Activated naive CD8-positive, alpha-beta T cell treated with anti-CD3 and anti-CD28 coated beads, Interleukin-2, amount 50 U/mL, for 24 hours (primary cell): ENCODE results near the gene LRRC70.

Source experiments
- ATAC-seq: fragments of 150-1000 bp; cut with Tn5 transposase; one replicate; pipeline ENCODE4 v1.10.0; 2021
- DNase-seq: peaks from one replicate; pipeline ENCODE4 v3.0.0; 2021
- H3K27ac Mint-ChIP-seq: one replicate; pipeline ENCODE4 v1.8.0; 2021; ENCODE audit warnings: mild to moderate bottlenecking, mixed read lengths
- H3K27me3 Mint-ChIP-seq: one replicate; pipeline ENCODE4 v1.8.0; 2021; ENCODE audit warnings: mixed read lengths
- H3K36me3 Mint-ChIP-seq: one replicate; pipeline ENCODE4 v1.8.0; 2021; ENCODE audit warnings: low read depth, mixed read lengths
- H3K4me1 Mint-ChIP-seq: one replicate; pipeline ENCODE4 v1.8.0; 2021; ENCODE audit warnings: mixed read lengths
- H3K4me3 Mint-ChIP-seq: one replicate; pipeline ENCODE4 v1.8.0; 2021; ENCODE audit warnings: mild to moderate bottlenecking, moderate library complexity, mixed read lengths
- H3K9me3 Mint-ChIP-seq: one replicate; pipeline ENCODE4 v1.8.0; 2021; ENCODE audit warnings: mixed read lengths

The LRRC70 gene

DNA sequence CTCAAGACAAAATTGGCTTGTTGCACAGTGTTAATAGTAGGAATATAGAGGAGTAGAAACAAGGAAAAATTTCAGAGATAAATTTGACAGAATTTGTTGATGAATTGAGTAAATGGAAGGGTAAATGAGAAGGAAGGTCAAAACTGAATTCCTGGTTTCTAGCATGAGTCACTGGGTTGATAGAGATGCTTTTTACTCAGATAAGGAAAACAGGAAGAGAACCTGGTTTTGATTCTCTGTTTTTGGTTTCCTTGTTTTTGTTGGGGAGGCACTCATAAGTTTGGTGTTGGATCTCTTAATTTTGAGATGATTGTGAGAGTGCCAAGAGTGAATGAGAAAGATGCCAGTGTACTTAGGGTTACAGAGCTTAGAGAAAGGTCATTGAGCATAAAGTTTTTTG lies 7.1 kb downstream of the LRRC70 start:
- H3K9me3 Mint-ChIP-seq = no peaks in the 10 kb centered on the region
- ATAC-seq (no peak), DNase-seq (no peak)
- H3K36me3 Mint-ChIP-seq = peaks cover 33% of the 10 kb centered on the region
- peaks cover 23% of the 10 kb centered on the region for H3K4me1 Mint-ChIP-seq
- H3K4me3 Mint-ChIP-seq = no peak overlapping the region
- H3K27ac Mint-ChIP-seq = no peak overlapping the region
- no peaks in the 10 kb centered on the region for H3K27me3 Mint-ChIP-seq

- no peaks in the 10 kb centered on the region for H3K9me3 Mint-ChIP-seq
- no peak for DNase-seq
- H3K36me3 Mint-ChIP-seq = peaks cover 41% of the 10 kb centered on the region
- no peaks in the 10 kb centered on the region for H3K27me3 Mint-ChIP-seq
- no peak overlapping the region for H3K27ac Mint-ChIP-seq
- peaks cover 11% of the 10 kb centered on the region for H3K4me1 Mint-ChIP-seq
- H3K4me3 Mint-ChIP-seq = no peak overlapping the region
- ATAC-seq = peak; percentile 40
Observed at GRCh38 chr5:62587737-62588136, 9.1 kb downstream of the LRRC70 start.

GRCh38 chr5:62588668-62589067 lies 10.0 kb downstream of the LRRC70 start:
- H3K27ac Mint-ChIP-seq = no peak overlapping the region
- peaks cover 11% of the 10 kb centered on the region for H3K4me1 Mint-ChIP-seq
- H3K4me3 Mint-ChIP-seq = no peak overlapping the region
- no peaks in the 10 kb centered on the region for H3K27me3 Mint-ChIP-seq
- DNase-seq (no peak), ATAC-seq (no peak)
- H3K9me3 Mint-ChIP-seq = no peaks in the 10 kb centered on the region
- peaks cover 48% of the 10 kb centered on the region for H3K36me3 Mint-ChIP-seq

DNA sequence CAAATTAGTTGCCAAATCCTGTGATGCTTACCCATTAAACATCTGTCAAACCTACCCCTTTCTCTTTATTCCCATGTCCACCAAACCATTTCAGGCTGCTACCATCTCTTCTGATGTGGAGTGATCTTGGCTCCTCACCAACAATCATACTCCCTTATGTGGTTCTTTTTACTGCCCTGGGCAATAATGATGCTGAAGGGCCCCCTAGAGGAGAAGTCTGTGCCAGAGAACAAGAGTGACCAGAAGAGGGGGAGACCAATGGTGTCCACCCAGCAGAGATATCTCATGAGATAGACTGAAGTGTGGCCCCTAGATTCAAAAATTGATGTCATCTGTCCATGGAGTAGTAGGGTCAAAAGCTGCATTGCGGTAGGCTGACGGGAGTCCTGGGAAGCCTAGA lies 10.9 kb downstream of the LRRC70 start:
- peaks cover 49% of the 10 kb centered on the region for H3K36me3 Mint-ChIP-seq
- DNase-seq (no peak), ATAC-seq (no peak)
- H3K27me3 Mint-ChIP-seq = no peaks in the 10 kb centered on the region
- H3K4me3 Mint-ChIP-seq = no peak overlapping the region
- no peaks in the 10 kb centered on the region for H3K9me3 Mint-ChIP-seq
- H3K4me1 Mint-ChIP-seq = peaks cover 11% of the 10 kb centered on the region
- H3K27ac Mint-ChIP-seq = no peak overlapping the region

- no peaks in the 10 kb centered on the region for H3K9me3 Mint-ChIP-seq
- ATAC-seq = no peak
- H3K27ac Mint-ChIP-seq = no peak overlapping the region
- H3K36me3 Mint-ChIP-seq = peaks cover 56% of the 10 kb centered on the region
- DNase-seq = no peak
- peaks cover 5% of the 10 kb centered on the region for H3K4me1 Mint-ChIP-seq
- H3K27me3 Mint-ChIP-seq = no peaks in the 10 kb centered on the region
- no peak overlapping the region for H3K4me3 Mint-ChIP-seq
Observed at GRCh38 chr5:62590387-62590786, 11.8 kb downstream of the LRRC70 start.

- Mint-ChIP-seq H3K36me3 (peaks cover 56% of the 10 kb centered on the region), H3K4me3 (no peak overlapping the region), H3K4me1 (no peaks in the 10 kb centered on the region), H3K9me3 (no peaks in the 10 kb centered on the region), H3K27ac (no peak overlapping the region), H3K27me3 (no peaks in the 10 kb centered on the region)
- ATAC-seq (no peak), DNase-seq (no peak)
Observed at GRCh38 chr5:62592558-62592957, 13.9 kb downstream of the LRRC70 start.

- no peak overlapping the region for H3K4me3 Mint-ChIP-seq
- H3K27me3 Mint-ChIP-seq = no peaks in the 10 kb centered on the region
- H3K27ac Mint-ChIP-seq = no peak overlapping the region
- H3K9me3 Mint-ChIP-seq = no peaks in the 10 kb centered on the region
- H3K4me1 Mint-ChIP-seq = no peaks in the 10 kb centered on the region
- DNase-seq (no peak), ATAC-seq (no peak)
- H3K36me3 Mint-ChIP-seq = peaks cover 53% of the 10 kb centered on the region
Observed at GRCh38 chr5:62593331-62593730, 14.7 kb downstream of the LRRC70 start.

DNA sequence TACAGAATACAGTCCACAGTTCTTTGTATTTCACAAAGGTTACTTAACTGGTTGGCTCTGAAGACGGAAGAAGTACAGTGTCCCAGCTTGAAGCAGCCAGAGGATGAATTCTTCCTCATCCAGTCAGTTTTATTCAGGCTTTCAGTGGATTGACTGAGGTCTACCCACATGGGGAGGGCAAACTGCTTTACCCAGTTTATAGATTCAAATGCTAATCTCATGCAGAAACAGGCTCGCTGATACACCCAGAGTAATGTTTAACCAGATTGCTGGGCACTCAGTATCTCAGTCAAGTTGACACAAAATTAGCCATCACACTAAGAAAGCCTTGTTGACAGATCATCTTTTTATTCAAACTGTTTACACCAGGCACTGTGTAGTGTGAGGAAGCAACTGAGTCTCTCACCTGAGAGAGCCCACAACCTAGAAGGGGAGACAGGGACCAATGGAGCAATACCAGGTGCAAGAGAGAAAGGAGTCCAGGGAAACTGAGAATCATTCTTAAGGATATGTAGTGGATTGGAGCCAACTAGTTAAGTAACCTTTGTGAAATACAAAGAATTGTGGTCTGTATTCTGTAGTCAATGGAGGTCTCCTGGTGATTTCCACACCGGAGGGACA lies 15.9 kb downstream of the LRRC70 start:
- H3K4me1 Mint-ChIP-seq = no peaks in the 10 kb centered on the region

GRCh38 chr5:62596096-62596495 lies 17.5 kb downstream of the LRRC70 start:
- Mint-ChIP-seq H3K27me3 (no peaks in the 10 kb centered on the region), H3K27ac (no peak overlapping the region), H3K4me3 (no peak overlapping the region), H3K4me1 (peaks cover 1% of the 10 kb centered on the region), H3K9me3 (no peaks in the 10 kb centered on the region), H3K36me3 (peaks cover 40% of the 10 kb centered on the region)
- DNase-seq (no peak), ATAC-seq (no peak)

More for the DNA sequence above, 15.9 kb downstream of the LRRC70 start:
- DNase-seq (no peak), ATAC-seq (no peak)
- Mint-ChIP-seq H3K27me3 (no peaks in the 10 kb centered on the region), H3K36me3 (peaks cover 43% of the 10 kb centered on the region), H3K4me3 (no peak overlapping the region), H3K9me3 (no peaks in the 10 kb centered on the region), H3K27ac (no peak overlapping the region)

DNA sequence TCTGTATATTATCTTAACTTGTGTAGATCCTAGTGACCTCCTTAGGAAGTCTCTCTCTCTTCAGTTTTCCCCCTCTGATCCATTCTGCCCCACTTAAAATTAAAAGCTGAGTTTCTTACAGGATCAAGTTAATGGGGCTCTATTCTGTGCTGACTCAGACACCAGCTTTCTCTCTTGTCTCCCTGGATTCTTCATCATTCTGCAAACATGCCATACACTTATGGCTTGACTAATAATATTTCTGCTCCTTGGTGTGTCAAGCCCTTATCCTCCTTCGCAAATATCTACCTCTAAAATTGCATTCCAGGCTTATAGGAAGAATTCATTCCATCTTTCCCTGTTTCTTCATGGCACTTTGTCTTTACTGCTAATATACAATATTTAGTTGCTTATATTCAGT lies 18.1 kb downstream of the LRRC70 start:
- ATAC-seq = no peak
- H3K27ac Mint-ChIP-seq = no peak overlapping the region
- no peak for DNase-seq
- no peaks in the 10 kb centered on the region for H3K27me3 Mint-ChIP-seq
- peaks cover 35% of the 10 kb centered on the region for H3K36me3 Mint-ChIP-seq
- H3K9me3 Mint-ChIP-seq = no peaks in the 10 kb centered on the region
- H3K4me3 Mint-ChIP-seq = no peak overlapping the region
- H3K4me1 Mint-ChIP-seq = peaks cover 3% of the 10 kb centered on the region

DNA sequence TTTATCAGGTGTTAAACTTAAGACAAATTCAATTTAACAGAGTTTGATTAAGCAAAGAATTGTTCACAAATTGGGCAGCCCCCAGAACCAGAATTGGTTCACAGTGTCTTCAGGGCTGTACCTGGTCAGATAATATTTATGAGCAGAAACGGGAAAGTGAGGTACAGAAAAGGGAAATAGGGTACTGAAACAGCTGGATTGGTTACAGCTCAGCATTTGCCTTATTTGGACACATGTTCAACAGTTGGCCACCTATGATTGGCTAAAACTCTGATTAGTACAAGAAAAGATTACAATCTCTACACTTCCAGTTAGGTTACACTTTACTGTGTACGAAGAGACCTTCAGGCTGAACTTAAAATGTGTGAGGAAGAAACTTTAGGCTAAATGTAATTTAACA lies 18.7 kb downstream of the LRRC70 start:
- Mint-ChIP-seq H3K4me1 (peaks cover 3% of the 10 kb centered on the region), H3K4me3 (no peak overlapping the region), H3K36me3 (peaks cover 33% of the 10 kb centered on the region), H3K27me3 (no peaks in the 10 kb centered on the region), H3K9me3 (no peaks in the 10 kb centered on the region), H3K27ac (no peak overlapping the region)
- ATAC-seq (no peak), DNase-seq (no peak)

GRCh38 chr5:62600560-62601252 lies 22.1 kb downstream of the LRRC70 start:
- H3K9me3 Mint-ChIP-seq = no peaks in the 10 kb centered on the region
- no peak overlapping the region for H3K4me3 Mint-ChIP-seq
- H3K27ac Mint-ChIP-seq = no peak overlapping the region
- ATAC-seq = no peak
- DNase-seq = no peak
- no peaks in the 10 kb centered on the region for H3K27me3 Mint-ChIP-seq
- H3K36me3 Mint-ChIP-seq = peaks cover 29% of the 10 kb centered on the region
- H3K4me1 Mint-ChIP-seq = peaks cover 3% of the 10 kb centered on the region

DNA sequence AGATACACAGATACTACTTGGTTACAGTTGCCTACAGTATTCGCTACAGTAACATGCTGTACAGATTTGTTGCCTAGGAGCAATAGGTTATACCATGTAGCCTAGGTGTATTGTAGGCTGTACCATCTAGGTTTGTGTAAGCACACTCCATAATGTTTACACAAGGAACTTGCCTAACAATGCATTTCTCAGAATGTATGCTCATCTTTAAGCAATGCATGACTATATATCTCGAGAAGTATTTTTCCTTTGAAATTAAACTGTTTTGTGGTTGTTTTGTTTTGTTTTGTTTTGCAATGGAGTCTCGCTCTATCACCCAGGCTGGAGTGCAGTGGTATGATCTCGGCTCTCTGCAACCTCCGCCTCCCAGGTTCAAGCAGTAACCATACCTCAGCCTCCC lies 25.3 kb downstream of the LRRC70 start:
- no peak for ATAC-seq
- Mint-ChIP-seq H3K36me3 (peaks cover 31% of the 10 kb centered on the region), H3K27ac (no peak overlapping the region), H3K27me3 (no peaks in the 10 kb centered on the region), H3K4me1 (peaks cover 6% of the 10 kb centered on the region), H3K4me3 (no peak overlapping the region), H3K9me3 (no peaks in the 10 kb centered on the region)
- no peak for DNase-seq

GRCh38 chr5:62605638-62606037 lies 27.0 kb downstream of the LRRC70 start:
- Mint-ChIP-seq H3K4me3 (no peak overlapping the region), H3K27ac (no peak overlapping the region), H3K27me3 (no peaks in the 10 kb centered on the region), H3K9me3 (no peaks in the 10 kb centered on the region), H3K36me3 (peaks cover 40% of the 10 kb centered on the region), H3K4me1 (peaks cover 6% of the 10 kb centered on the region)
- no peak for ATAC-seq
- no peak for DNase-seq

DNA sequence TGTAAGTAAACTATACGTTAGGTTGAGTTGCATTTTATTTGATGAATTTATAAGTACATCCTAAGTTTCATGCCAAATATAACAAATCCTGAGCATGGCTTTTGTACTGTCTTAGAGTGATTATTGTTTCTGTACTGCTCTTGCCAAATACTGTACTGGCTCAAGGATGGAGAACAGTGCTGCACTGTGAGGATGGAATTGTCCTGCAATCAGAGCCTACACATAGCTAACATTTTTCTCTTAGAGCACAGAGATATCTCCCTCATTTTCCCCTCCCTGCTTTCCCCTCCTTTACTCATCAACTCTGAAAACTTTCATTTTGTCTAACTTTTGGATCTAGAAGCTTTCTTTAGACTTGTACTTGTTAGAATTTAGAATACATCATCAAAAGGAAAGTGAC lies 28.3 kb downstream of the LRRC70 start:
- Mint-ChIP-seq H3K36me3 (peaks cover 39% of the 10 kb centered on the region), H3K4me3 (no peak overlapping the region)
- ATAC-seq = no peak

More for the DNA sequence above, 28.3 kb downstream of the LRRC70 start:
- H3K9me3 Mint-ChIP-seq = no peaks in the 10 kb centered on the region
- no peaks in the 10 kb centered on the region for H3K27me3 Mint-ChIP-seq
- DNase-seq = no peak
- peaks cover 3% of the 10 kb centered on the region for H3K4me1 Mint-ChIP-seq
- H3K27ac Mint-ChIP-seq = no peak overlapping the region
